Left ventricle myocardium inferior (tissue), 1 donor: ENCODE data around the gene PKM. TPM values are rescaled to one million over a fixed set of nuclear protein-coding genes. Genes with fewer than 3 reads are reported as not detected.
"Not testable (repeated sequence)": the region's sequence is repeated elsewhere in the genome, so short reads cannot be mapped to it uniquely, and the experiment has no call there.

Experiments used
- DNase-seq: peaks from one replicate; pipeline ENCODE4 v3.0.0-alpha.2; 2020
- H3K27ac ChIP-seq: fragments of 200-600 bp; replicated peaks from 2 replicates; pipeline ENCODE4 v1.8.0; 2021
- H3K27me3 ChIP-seq: fragments of 200-600 bp; 2 replicates; pipeline ENCODE4 v1.8.0; 2021; ENCODE audit warnings: low read depth
- H3K36me3 ChIP-seq: fragments of 200-600 bp; 2 replicates; pipeline ENCODE4 v1.8.0; 2021
- H3K4me1 ChIP-seq: fragments of 200-600 bp; 2 replicates; pipeline ENCODE4 v1.8.0; 2021
- H3K4me3 ChIP-seq: fragments of 200-600 bp; 2 replicates; pipeline ENCODE4 v1.8.0; 2021; ENCODE audit warnings: mild to moderate bottlenecking, moderate library complexity
- H3K9me3 ChIP-seq: fragments of 200-600 bp; replicated peaks from 2 replicates; pipeline ENCODE4 v1.8.0; 2021
- CTCF ChIP-seq: fragments of 200-600 bp; IDR thresholded peaks from 2 replicates; pipeline ENCODE4 v1.8.0; 2021; ENCODE audit warnings: antibody characterized with exemption, mild to moderate bottlenecking, borderline replicate concordance
- intact Hi-C: fragments of 100-400 bp; cut with micrococcal nuclease; formaldehyde crosslinking; loops from one replicate; pipeline ENCODE4 v1.11.0; 2022
- total RNA-seq: library from RNA; stranded (reverse); fragmentation: NEBNext Ultra II Directional; extraction: Animal tissue kit (Norgen Biotek cat#: 25700); gene quantifications from one replicate; pipeline ENCODE4 v1.2.1, GENCODE V29; 2021
- donor health status: DM: no; HTN: yes; CAD: no; lungs with severe emphysema.

Gene PKM
- total RNA-seq, 1 donor from 2014 or later: 1,009 TPM

GRCh38 chr15:72175186-72176044 lies 55.6 kb downstream of the PKM start:
- Histone ChIP-seq H3K4me1 (peaks cover 13% of the 10 kb centered on the region), H3K36me3 (no peaks in the 10 kb centered on the region), H3K4me3 (no peak overlapping the region), H3K27ac (no peak overlapping the region), H3K27me3 (no peaks in the 10 kb centered on the region), H3K9me3 (no peaks in the 10 kb centered on the region)
- no peak for DNase-seq
- intact Hi-C loops: no loop called here
- no peak for TF ChIP-seq CTCF

- no peaks in the 10 kb centered on the region for H3K36me3 ChIP-seq
- H3K9me3 ChIP-seq: no peaks in the 10 kb centered on the region
- no peak overlapping the region for H3K27ac ChIP-seq
- no peak for DNase-seq
- peaks cover 5% of the 10 kb centered on the region for H3K4me1 ChIP-seq
- H3K27me3 ChIP-seq: no peaks in the 10 kb centered on the region
- intact Hi-C loops: no loop called here
- TF ChIP-seq CTCF: no peak
- no peak overlapping the region for H3K4me3 ChIP-seq
Measured at GRCh38 chr15:72174551-72175165, 56.3 kb downstream of the PKM start.

- H3K4me3 ChIP-seq: no peak overlapping the region
- no peaks in the 10 kb centered on the region for H3K27me3 ChIP-seq
- intact Hi-C loops: no loop called here
- peaks cover 5% of the 10 kb centered on the region for H3K4me1 ChIP-seq
- no peak for DNase-seq
- no peaks in the 10 kb centered on the region for H3K36me3 ChIP-seq
- TF ChIP-seq CTCF: no peak
- no peaks in the 10 kb centered on the region for H3K9me3 ChIP-seq
- H3K27ac ChIP-seq: no peak overlapping the region
Measured at GRCh38 chr15:72173864-72174550, 57.0 kb downstream of the PKM start.

- intact Hi-C loops: no loop called here
- TF ChIP-seq CTCF: no peak
Measured at GRCh38 chr15:72173401-72173800, 57.6 kb downstream of the PKM start.

GRCh38 chr15:72172796-72173195 lies 58.2 kb downstream of the PKM start:
- TF ChIP-seq CTCF: no peak
- H3K27me3 ChIP-seq: no peaks in the 10 kb centered on the region
- H3K4me1 ChIP-seq: peaks cover 15% of the 10 kb centered on the region
- no peaks in the 10 kb centered on the region for H3K36me3 ChIP-seq
- DNase-seq: no peak
- no peaks in the 10 kb centered on the region for H3K9me3 ChIP-seq
- no peak overlapping the region for H3K27ac ChIP-seq
- intact Hi-C loops: no loop called here
- no peak overlapping the region for H3K4me3 ChIP-seq

More at GRCh38 chr15:72173401-72173800, 57.6 kb downstream of the PKM start:
- no peaks in the 10 kb centered on the region for H3K36me3 ChIP-seq
- no peak overlapping the region for H3K27ac ChIP-seq
- no peaks in the 10 kb centered on the region for H3K9me3 ChIP-seq
- DNase-seq: no peak
- H3K4me1 ChIP-seq: peaks cover 11% of the 10 kb centered on the region
- H3K27me3 ChIP-seq: no peaks in the 10 kb centered on the region
- H3K4me3 ChIP-seq: no peak overlapping the region

GRCh38 chr15:72171978-72172377 lies 59.0 kb downstream of the PKM start:
- intact Hi-C loops, DNase-seq, H3K36me3 ChIP-seq, H3K27ac ChIP-seq, H3K4me3 ChIP-seq, H3K9me3 ChIP-seq, H3K27me3 ChIP-seq: not testable (repeated sequence)
- H3K4me1 ChIP-seq: peaks cover 15% of the 10 kb centered on the region
